ENCODE data around the gene GLDN. TPM values are rescaled to one million over a fixed set of nuclear protein-coding genes. Genes with fewer than 3 reads are reported as not detected.
"Not testable (repeated sequence)": the region's sequence is repeated elsewhere in the genome, so short reads cannot be mapped to it uniquely, and the experiment has no call there.

GLDN gene
- total and polyA plus RNA-seq, 8 donors, result 0.23 to 16.8 (median 0.68) TPM; not detected in 2

DNA sequence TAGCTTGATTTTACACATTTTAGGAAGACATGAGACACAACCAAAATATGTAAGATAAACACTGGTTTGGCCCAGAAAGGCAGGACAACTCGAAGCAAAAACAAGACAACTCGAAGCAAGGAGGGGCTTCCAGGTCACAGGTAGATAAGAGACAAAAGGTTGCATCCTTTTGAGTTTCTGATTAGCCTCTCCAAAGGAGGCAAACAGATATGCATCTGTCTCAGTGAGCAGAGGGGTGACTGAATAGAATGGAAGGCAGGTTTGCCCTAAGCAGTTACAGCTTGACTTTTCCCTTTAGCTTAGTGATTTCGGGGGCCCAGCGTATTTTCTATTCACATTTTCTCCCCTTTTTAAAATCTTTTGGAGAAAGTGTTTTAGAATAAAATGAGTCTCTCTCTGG, 74.7 kb downstream of the GLDN start:
- no peak for ATAC-seq
- no peak for DNase-seq
- intact Hi-C loops (cut with DNase I), result no loop called here
- H3K27me3 ChIP-seq, result no peaks in the 10 kb centered on the region
- no peaks in the 10 kb centered on the region for H3K36me3 ChIP-seq
- H3K4me3 ChIP-seq, result no peak overlapping the region
- no peaks in the 10 kb centered on the region for H3K9me3 ChIP-seq
- 54 to 55% methylated on average over 4 of the region's 4 CpGs for WGBS, 2 donors
- TF ChIP-seq, protein P1, sequence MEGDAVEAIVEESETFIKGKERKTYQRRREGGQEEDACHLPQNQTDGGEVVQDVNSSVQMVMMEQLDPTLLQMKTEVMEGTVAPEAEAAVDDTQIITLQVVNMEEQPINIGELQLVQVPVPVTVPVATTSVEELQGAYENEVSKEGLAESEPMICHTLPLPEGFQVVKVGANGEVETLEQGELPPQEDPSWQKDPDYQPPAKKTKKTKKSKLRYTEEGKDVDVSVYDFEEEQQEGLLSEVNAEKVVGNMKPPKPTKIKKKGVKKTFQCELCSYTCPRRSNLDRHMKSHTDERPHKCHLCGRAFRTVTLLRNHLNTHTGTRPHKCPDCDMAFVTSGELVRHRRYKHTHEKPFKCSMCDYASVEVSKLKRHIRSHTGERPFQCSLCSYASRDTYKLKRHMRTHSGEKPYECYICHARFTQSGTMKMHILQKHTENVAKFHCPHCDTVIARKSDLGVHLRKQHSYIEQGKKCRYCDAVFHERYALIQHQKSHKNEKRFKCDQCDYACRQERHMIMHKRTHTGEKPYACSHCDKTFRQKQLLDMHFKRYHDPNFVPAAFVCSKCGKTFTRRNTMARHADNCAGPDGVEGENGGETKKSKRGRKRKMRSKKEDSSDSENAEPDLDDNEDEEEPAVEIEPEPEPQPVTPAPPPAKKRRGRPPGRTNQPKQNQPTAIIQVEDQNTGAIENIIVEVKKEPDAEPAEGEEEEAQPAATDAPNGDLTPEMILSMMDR (IDR thresholded peaks at IDR 0.05), result no peak
- FAIRE-seq, result no peak
- no peaks in the 10 kb centered on the region for H3K4me1 ChIP-seq
- H3K27ac ChIP-seq, result no peak overlapping the region

DNA sequence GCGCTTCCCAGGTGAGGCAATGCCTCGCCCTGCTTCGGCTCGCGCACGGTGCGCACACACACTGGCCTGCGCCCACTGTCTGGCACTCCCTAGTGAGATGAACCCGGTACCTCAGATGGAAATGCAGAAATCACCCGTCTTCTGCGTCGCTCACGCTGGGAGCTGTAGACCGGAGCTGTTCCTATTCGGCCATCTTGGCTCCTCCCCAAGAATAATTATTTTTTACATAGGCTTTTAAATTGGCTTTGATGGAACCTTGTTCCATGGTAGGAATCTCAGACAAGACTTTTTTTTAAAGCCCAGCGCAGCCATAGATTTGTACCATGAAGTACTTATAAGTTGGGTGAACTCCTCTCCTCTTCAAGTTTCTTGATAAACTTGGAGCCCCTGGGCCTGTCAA, 81.6 kb downstream of the GLDN start:
- H3K36me3 ChIP-seq; ATAC-seq; H3K9me3 ChIP-seq; FAIRE-seq; intact Hi-C loops (cut with DNase I); H3K4me3 ChIP-seq; H3K27me3 ChIP-seq; DNase-seq; H3K27ac ChIP-seq; H3K4me1 ChIP-seq: not testable (repeated sequence)
- 94 to 98% methylated on average over 6 to 7 of the region's 16 CpGs for WGBS, 2 donors

DNA sequence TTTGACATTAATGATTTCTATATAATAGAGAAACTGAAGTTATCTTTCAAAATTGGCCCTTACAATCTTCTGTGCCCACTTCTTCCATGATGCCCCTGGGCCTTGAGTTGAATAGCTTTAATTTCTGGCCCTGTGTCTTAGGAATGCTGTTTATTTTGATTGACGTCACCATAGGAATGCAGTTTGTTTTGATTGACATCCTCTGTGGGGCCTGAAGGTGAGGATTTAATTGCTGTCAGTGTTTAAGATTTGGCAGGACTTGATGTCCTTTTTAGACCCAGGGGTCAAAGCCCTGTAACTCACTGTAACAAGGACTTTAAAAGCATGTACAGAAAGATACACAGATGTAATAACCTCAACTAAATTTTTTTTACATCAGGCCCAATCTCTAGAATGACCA, 83.3 kb downstream of the GLDN start:
- TF ChIP-seq, protein P1 (IDR thresholded peaks at IDR 0.05), result no peak

DNA sequence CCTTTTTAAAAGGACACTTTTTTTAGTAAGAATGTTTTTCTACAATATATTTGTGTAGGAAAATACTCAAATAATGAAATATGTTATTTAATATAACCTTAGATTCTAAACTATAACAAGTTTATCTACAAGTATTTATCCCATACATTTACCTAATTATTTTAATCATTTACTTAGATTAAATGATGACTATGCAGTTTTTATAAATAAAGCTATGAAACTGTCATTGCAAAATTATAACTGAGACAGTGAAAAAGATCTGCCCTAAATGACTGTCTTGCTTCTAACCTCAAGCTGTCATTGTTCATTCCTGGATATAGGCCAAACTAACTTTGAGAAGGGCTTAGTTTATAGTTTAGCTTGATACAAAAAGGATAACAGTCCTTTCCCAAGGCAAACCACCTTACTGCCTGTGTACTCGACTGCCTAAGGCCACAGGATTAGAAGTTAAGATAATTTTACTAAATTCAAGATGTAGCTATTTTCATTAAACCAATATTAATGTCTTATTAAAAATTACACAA, 84.1 kb downstream of the GLDN start:
- Histone ChIP-seq H3K4me3 (no peak overlapping the region), H3K9me3 (no peaks in the 10 kb centered on the region), H3K36me3 (no peaks in the 10 kb centered on the region), H3K27ac (no peak overlapping the region), H3K27me3 (no peaks in the 10 kb centered on the region), H3K4me1 (no peaks in the 10 kb centered on the region)
- ATAC-seq (no peak), FAIRE-seq (no peak), DNase-seq (no peak)
- TF ChIP-seq, protein P1 (IDR thresholded peaks at IDR 0.05), result no peak
- intact Hi-C loops (cut with DNase I), result no loop called here
- WGBS, 2 donors, result 22 to 34% methylated on average over 1 of the region's 1 CpG

More for the DNA sequence above, 83.3 kb downstream of the GLDN start:
- Histone ChIP-seq H3K9me3 (no peaks in the 10 kb centered on the region), H3K4me3 (no peak overlapping the region), H3K4me1 (no peaks in the 10 kb centered on the region), H3K36me3 (no peaks in the 10 kb centered on the region), H3K27me3 (no peaks in the 10 kb centered on the region), H3K27ac (no peak overlapping the region)
- no peak for ATAC-seq
- no peak for DNase-seq
- 76 to 89% methylated on average over 1 of the region's 1 CpG for WGBS, 2 donors
- intact Hi-C loops (cut with DNase I), result no loop called here
- no peak for FAIRE-seq

DNA sequence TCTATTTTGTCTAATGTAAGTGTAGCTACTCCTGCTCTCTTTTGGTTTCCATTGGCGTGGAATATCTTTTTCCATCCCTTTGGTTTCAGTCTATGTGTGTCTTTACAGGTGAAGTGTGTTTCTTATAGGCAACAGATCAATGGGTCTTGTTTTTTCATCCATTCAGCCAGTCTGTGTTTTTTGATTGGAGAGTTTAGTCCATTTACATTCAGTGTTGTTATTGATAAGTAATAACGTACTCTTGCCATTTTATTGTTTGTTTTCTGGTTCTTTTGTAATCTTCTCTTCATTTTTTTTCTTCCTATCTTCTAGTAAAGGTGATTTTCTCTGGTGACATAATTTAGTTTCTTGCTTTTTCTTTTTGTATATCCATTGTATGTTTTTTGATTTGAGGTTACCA, 97.1 kb downstream of the GLDN start:
- intact Hi-C loops (cut with DNase I), result no loop called here
- Histone ChIP-seq H3K9me3 (no peaks in the 10 kb centered on the region), H3K4me1 (no peaks in the 10 kb centered on the region), H3K27ac (no peak overlapping the region), H3K27me3 (no peaks in the 10 kb centered on the region), H3K4me3 (no peak overlapping the region), H3K36me3 (no peaks in the 10 kb centered on the region)
- ATAC-seq (no peak), FAIRE-seq (no peak), DNase-seq (no peak)
- TF ChIP-seq, protein P1 (IDR thresholded peaks at IDR 0.05), result no peak
- 52 to 70% methylated on average over 2 of the region's 2 CpGs for WGBS, 2 donors

Data from pancreas (tissue), 10 donors.